ENCODE data around the gene MRPS24.

The MRPS24 gene

DNA sequence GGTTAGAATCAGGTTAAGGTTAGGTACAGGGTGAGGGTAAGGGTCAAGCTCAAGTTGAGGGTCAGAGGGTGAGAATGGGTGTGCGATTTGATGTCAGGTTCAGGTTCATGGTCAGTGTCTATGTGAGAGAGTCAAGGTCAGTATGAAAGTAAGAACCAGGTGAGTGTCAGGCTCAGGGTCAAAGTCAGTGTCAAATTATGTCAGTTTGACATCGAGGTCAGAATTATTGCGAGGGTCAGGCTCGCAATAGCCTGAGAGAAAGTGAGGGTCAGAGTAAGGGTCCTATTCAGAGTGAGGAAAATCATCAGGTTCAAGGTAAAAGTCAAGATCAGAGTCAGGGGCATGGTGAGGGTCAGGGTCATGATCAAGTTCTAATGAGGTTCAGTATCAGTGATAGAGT is 13.0 kb downstream of the MRPS24 start:
- H3K4me3 ChIP-seq, result no peak overlapping the region
- no peaks in the 10 kb centered on the region for H3K27me3 ChIP-seq
- no peaks in the 10 kb centered on the region for H3K36me3 ChIP-seq
- no peak overlapping the region for H3K27ac ChIP-seq
- H3K9me3 ChIP-seq, result no peaks in the 10 kb centered on the region
- DNase-seq, result no peak
- TF ChIP-seq, protein P1, sequence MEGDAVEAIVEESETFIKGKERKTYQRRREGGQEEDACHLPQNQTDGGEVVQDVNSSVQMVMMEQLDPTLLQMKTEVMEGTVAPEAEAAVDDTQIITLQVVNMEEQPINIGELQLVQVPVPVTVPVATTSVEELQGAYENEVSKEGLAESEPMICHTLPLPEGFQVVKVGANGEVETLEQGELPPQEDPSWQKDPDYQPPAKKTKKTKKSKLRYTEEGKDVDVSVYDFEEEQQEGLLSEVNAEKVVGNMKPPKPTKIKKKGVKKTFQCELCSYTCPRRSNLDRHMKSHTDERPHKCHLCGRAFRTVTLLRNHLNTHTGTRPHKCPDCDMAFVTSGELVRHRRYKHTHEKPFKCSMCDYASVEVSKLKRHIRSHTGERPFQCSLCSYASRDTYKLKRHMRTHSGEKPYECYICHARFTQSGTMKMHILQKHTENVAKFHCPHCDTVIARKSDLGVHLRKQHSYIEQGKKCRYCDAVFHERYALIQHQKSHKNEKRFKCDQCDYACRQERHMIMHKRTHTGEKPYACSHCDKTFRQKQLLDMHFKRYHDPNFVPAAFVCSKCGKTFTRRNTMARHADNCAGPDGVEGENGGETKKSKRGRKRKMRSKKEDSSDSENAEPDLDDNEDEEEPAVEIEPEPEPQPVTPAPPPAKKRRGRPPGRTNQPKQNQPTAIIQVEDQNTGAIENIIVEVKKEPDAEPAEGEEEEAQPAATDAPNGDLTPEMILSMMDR (IDR thresholded peaks at IDR 0.05), result no peak
- intact Hi-C loops (cut with DNase I; ENCODE audit: low total_unique reads), result no loop called here
- H3K4me1 ChIP-seq, result no peaks in the 10 kb centered on the region

DNA sequence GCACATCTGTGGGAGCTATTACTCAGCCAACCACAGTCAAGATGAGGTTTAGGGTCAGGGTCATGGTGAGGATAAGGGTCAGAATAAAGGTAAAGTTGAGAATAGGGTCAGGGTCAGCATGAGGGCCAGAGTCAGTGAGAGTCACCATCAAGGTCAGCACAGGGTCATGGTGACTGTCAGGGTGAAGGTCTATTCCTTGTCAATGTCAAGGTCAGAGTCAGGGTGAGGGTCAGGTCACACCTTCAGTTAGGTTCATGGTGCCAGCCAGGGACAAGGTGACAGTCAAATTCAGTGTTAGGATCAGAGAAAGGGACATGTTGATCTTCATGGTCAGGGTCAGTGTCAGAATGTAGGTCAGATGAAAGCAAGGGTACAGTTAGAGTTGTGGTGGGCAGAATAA is 14.1 kb downstream of the MRPS24 start:
- Histone ChIP-seq H3K27ac (no peak overlapping the region), H3K27me3 (no peaks in the 10 kb centered on the region), H3K36me3 (no peaks in the 10 kb centered on the region), H3K4me3 (no peak overlapping the region), H3K4me1 (no peaks in the 10 kb centered on the region), H3K9me3 (no peaks in the 10 kb centered on the region)
- intact Hi-C loops (cut with DNase I; ENCODE audit: low total_unique reads), result no loop called here
- TF ChIP-seq, protein P1 (IDR thresholded peaks at IDR 0.05), result no peak
- no peak for DNase-seq

DNA sequence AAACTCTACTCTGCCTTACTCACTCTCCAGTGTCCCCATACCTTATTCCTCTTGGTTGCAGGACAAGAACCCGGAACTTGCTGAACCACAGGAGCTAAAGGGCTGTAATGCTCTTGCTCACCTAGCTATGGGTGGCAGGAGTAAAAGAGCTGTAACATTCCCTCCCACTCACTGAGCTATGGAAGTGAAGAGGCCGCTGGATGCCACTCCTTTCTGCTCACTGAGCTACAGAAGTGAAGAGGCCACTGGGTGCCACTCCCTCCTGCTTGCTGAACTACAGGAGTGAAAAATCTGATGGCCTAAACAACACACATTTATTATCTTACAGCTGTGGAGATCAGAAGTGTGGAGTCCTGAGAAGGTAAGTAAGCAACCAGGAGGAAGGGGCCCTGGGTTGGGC is 17.5 kb downstream of the MRPS24 start:
- no peak for DNase-seq
- Histone ChIP-seq H3K36me3 (no peaks in the 10 kb centered on the region), H3K4me3 (no peak overlapping the region), H3K27ac (no peak overlapping the region), H3K4me1 (no peaks in the 10 kb centered on the region), H3K9me3 (no peaks in the 10 kb centered on the region), H3K27me3 (no peaks in the 10 kb centered on the region)
- TF ChIP-seq, protein P1 (IDR thresholded peaks at IDR 0.05), result no peak
- intact Hi-C loops (cut with DNase I; ENCODE audit: low total_unique reads), result loop anchor here (1.0 kb wide), 1 partner anchor 29 kb away; no protein-coding TSS in a partner anchor

DNA sequence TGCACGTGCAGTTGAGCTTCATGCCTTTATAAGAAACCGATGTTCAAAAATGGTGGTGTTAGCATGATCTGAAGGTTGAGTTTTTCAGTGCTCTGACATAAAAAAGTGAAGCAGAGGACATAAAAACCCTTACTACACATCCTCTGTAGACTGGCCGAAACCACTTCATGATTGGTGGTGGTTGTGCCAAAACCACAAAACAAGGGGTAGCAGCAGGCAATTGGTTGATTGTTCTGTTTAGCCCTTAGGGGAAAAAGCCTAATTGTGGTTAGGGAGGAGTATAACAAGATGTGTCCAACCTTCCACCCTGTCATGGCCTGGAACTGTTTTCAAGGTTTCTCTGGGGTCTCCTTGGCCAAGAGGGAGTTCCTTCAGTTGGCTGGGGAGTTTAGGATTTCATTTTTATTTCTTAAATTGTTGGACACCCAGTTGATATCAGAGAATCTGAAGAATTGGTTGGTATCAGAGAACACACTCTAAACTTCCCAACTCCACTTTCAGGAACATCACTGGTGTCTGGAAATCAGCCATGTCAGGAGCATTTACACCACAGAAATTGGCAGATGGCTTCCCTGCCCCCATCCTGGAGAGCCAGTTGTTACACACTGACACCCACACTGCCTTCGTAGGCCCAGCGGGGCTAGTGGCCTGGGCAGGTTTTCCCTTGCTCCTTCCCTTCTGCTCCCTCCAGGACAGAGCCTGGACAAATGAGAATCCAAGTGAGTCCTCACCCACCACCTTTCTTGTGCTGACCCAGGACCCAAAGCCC is 18.8 kb downstream of the MRPS24 start:
- Histone ChIP-seq H3K27me3 (no peaks in the 10 kb centered on the region), H3K27ac (no peak overlapping the region), H3K4me3 (no peak overlapping the region), H3K36me3 (no peaks in the 10 kb centered on the region), H3K9me3 (no peaks in the 10 kb centered on the region), H3K4me1 (no peaks in the 10 kb centered on the region)
- intact Hi-C loops (cut with DNase I; ENCODE audit: low total_unique reads), result no loop called here
- TF ChIP-seq, protein P1 (IDR thresholded peaks at IDR 0.05), result no peak
- no peak for DNase-seq

DNA sequence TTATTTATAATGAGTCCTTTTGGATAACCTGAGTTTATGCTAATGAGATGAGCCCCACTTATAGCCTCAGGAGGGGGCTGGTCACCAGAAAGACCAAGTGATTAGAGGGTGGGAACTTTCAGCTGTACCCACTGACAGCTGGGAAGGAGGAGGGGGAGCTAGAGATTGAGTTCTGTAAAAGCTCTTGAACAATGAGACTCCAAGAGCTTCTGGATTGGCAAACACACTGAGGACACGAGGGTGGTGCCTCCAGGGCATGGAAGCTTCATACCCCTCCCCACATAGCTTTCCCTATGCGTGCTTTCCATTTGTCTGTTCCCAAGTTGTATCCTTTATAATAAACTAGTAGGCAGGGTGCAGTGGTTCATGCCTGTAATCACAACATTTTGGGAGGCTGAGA is 20.3 kb downstream of the MRPS24 start:
- H3K9me3 ChIP-seq, result no peaks in the 10 kb centered on the region
- H3K27ac ChIP-seq, result no peak overlapping the region
- no peaks in the 10 kb centered on the region for H3K36me3 ChIP-seq
- TF ChIP-seq, protein P1 (IDR thresholded peaks at IDR 0.05), result no peak
- DNase-seq, result no peak
- H3K27me3 ChIP-seq, result no peaks in the 10 kb centered on the region
- H3K4me1 ChIP-seq, result no peaks in the 10 kb centered on the region
- intact Hi-C loops (cut with DNase I; ENCODE audit: low total_unique reads), result no loop called here
- H3K4me3 ChIP-seq, result no peak overlapping the region
